ENCODE data around the gene BLOC1S2. TPM values are rescaled to one million over a fixed set of nuclear protein-coding genes. Genes with fewer than 3 reads are reported as not detected.
"Not testable (repeated sequence)": the region's sequence is repeated elsewhere in the genome, so short reads cannot be mapped to it uniquely, and the experiment has no call there.

BLOC1S2 gene
- total RNA-seq, 1 donor from 2014 or later, result 87.1 TPM

DNA sequence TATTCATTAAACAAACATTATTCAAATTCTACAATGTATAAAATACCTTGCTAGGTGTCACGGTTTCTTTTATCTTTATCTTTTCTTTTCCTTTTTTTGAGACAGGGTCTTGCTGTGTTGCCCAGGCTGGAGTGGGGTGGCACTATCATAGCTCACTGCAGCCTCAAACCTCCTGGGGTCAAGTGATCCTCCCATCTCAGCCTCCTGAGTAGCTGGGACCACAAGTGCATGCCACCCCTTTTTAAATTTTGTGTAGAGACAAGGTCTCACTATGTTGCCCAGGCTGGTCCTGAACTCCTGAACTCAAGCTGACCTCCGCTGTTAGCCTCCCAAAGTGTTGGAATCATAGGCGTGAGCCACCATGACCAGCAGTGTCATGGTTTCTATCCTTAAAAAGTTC is 17.9 kb upstream of the BLOC1S2 start:
- Histone ChIP-seq H3K79me2 (ENCODE audit: low read depth) (no peaks in the 10 kb centered on the region), H3K9ac (no peak overlapping the region), H3K4me3 (no peak overlapping the region), H3K9me3 (ENCODE audit: low read depth) (no peaks in the 10 kb centered on the region), H3K4me1 (no peaks in the 10 kb centered on the region), H3K27ac (no peak overlapping the region), H3F3A (ENCODE audit: low read depth) (no peaks in the 10 kb centered on the region), H4K20me1 (ENCODE audit: low read depth) (no peaks in the 10 kb centered on the region), H2AFZ (replicated peaks) (no peak overlapping the region), H3K27me3 (peaks cover 26% of the 10 kb centered on the region), H3K4me2 (no peak overlapping the region), H3K36me3 (no peaks in the 10 kb centered on the region)
- H3K9me3 Mint-ChIP-seq, result peaks cover 13% of the 10 kb centered on the region
- H3K27ac Mint-ChIP-seq, result no peak overlapping the region
- H3K4me3 Mint-ChIP-seq, result no peak overlapping the region
- TF ChIP-seq EZH2phosphoT487 (IDR thresholded peaks at IDR 0.05), result no peak
- no peak for DNase-seq (ENCODE audit: low spot score)
- H3K36me3 Mint-ChIP-seq, result peaks cover 3% of the 10 kb centered on the region
- H3K4me1 Mint-ChIP-seq, result peaks cover 23% of the 10 kb centered on the region
- peaks cover 11% of the 10 kb centered on the region for H3K27me3 Mint-ChIP-seq (ENCODE audit: insufficient read depth, low read depth)

DNA sequence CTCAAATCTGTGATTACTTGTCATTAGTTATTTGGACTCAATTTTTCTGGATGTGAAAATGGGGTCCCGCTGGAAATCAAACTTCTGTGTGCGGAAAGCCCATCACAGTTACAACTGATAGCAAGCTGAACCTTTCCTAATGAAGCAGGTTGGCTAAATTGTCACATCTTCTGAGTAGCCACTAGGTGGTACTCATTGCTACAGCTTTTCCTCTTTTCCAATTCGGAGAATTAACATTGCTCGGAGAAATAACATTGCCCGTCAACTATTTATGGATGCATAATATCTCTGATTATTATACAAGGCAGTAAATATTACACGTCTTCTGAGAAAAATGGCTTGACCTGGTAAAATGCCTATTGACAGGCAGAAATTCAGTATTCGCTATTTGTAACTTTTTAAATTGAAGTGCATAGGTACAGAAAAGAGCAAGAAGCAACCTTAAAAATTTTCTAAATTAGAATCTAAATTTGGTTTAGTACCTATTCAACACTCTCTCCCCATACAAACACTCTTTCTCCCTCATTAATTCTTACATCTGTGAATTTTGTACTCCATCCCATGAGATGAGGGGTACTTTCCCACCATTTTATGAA is 17.3 kb upstream of the BLOC1S2 start:
- H3K36me3 ChIP-seq, result no peaks in the 10 kb centered on the region
- H3K27ac ChIP-seq, result no peak overlapping the region
- H3K36me3 Mint-ChIP-seq, result peaks cover 3% of the 10 kb centered on the region
- no peak overlapping the region for H3K27ac Mint-ChIP-seq
- H3K4me3 Mint-ChIP-seq, result no peak overlapping the region
- H3K27me3 Mint-ChIP-seq (ENCODE audit: insufficient read depth, low read depth), result peaks cover 13% of the 10 kb centered on the region
- H3K4me1 ChIP-seq, result no peaks in the 10 kb centered on the region
- H3K4me3 ChIP-seq, result no peak overlapping the region
- no peak for TF ChIP-seq EZH2phosphoT487 (IDR thresholded peaks at IDR 0.05)
- TF ChIP-seq, protein P1, sequence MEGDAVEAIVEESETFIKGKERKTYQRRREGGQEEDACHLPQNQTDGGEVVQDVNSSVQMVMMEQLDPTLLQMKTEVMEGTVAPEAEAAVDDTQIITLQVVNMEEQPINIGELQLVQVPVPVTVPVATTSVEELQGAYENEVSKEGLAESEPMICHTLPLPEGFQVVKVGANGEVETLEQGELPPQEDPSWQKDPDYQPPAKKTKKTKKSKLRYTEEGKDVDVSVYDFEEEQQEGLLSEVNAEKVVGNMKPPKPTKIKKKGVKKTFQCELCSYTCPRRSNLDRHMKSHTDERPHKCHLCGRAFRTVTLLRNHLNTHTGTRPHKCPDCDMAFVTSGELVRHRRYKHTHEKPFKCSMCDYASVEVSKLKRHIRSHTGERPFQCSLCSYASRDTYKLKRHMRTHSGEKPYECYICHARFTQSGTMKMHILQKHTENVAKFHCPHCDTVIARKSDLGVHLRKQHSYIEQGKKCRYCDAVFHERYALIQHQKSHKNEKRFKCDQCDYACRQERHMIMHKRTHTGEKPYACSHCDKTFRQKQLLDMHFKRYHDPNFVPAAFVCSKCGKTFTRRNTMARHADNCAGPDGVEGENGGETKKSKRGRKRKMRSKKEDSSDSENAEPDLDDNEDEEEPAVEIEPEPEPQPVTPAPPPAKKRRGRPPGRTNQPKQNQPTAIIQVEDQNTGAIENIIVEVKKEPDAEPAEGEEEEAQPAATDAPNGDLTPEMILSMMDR (IDR thresholded peaks at IDR 0.05), result peak; percentile 73
- H3F3A ChIP-seq (ENCODE audit: low read depth), result no peaks in the 10 kb centered on the region
- no peaks in the 10 kb centered on the region for H3K9me3 ChIP-seq (ENCODE audit: low read depth)
- no peak overlapping the region for H3K4me2 ChIP-seq
- H3K9ac ChIP-seq, result no peak overlapping the region
- H3K9me3 Mint-ChIP-seq, result peaks cover 16% of the 10 kb centered on the region
- no peak overlapping the region for H2AFZ ChIP-seq (replicated peaks)
- peaks cover 27% of the 10 kb centered on the region for H3K4me1 Mint-ChIP-seq
- H3K79me2 ChIP-seq (ENCODE audit: low read depth), result no peaks in the 10 kb centered on the region
- no peaks in the 10 kb centered on the region for H4K20me1 ChIP-seq (ENCODE audit: low read depth)
- H3K27me3 ChIP-seq, result peaks cover 20% of the 10 kb centered on the region
- DNase-seq (ENCODE audit: low spot score), result peak; percentile 60

DNA sequence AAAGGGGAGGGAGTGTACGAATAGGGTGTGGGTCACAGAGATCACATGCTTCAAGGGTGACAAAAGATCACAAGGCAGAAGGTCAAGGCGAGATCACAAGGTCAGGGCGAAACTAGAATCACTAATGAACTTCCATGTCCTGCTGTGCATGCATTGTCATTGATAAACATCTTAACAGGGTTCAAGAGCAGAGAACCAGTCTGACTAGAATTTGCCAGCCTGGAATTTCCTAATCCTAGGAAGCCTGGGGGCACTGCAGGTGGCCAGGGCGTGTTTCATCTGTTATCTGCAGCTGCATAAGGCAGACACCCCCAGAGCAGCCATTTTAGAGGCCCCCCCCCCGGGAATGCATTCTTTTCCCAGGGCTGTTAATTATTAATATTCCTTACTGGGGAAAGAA is 14.6 kb upstream of the BLOC1S2 start:
- H3K27ac Mint-ChIP-seq, result peak overlapping the region; percentile 5
- H3K4me2 ChIP-seq; H3F3A ChIP-seq (ENCODE audit: low read depth); H3K9ac ChIP-seq; H2AFZ ChIP-seq (replicated peaks); H3K4me3 ChIP-seq; H3K36me3 ChIP-seq; DNase-seq (ENCODE audit: low spot score); H3K9me3 ChIP-seq (ENCODE audit: low read depth); H3K27ac ChIP-seq; H3K79me2 ChIP-seq (ENCODE audit: low read depth); H3K27me3 ChIP-seq; H3K4me1 ChIP-seq; H3K36me3 Mint-ChIP-seq; H4K20me1 ChIP-seq (ENCODE audit: low read depth): not testable (repeated sequence)
- peaks cover 20% of the 10 kb centered on the region for H3K27me3 Mint-ChIP-seq (ENCODE audit: insufficient read depth, low read depth)
- H3K4me3 Mint-ChIP-seq, result peak overlapping the region; percentile 15
- H3K4me1 Mint-ChIP-seq, result peaks cover 27% of the 10 kb centered on the region
- H3K9me3 Mint-ChIP-seq, result peaks cover 16% of the 10 kb centered on the region

DNA sequence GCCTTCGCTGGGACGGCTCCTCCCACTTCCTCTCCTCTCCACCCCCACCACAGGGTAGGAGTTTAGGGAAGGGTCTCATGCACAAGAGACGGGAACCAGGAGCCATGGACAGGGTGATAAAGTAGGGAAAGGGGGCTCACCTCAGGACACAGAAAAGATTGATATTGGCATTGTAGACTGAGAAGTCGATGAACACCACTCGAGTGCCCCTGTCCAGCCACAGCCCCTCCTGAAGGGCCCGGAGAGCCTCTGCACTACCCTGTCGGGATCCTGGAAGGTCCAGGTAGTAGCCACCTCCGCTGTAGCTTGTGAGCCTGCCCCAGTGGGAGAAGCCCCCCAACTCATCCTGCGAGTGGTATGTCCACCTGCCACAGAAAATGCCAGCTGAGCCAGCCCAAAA is 10.8 kb upstream of the BLOC1S2 start:
- Histone ChIP-seq H3K9ac (no peak overlapping the region), H3K4me2 (no peak overlapping the region), H3K36me3 (no peaks in the 10 kb centered on the region), H3K27ac (no peak overlapping the region), H4K20me1 (ENCODE audit: low read depth) (no peaks in the 10 kb centered on the region), H3K4me1 (no peaks in the 10 kb centered on the region), H2AFZ (replicated peaks) (no peak overlapping the region), H3K79me2 (ENCODE audit: low read depth) (no peaks in the 10 kb centered on the region), H3F3A (ENCODE audit: low read depth) (no peaks in the 10 kb centered on the region), H3K9me3 (ENCODE audit: low read depth) (no peaks in the 10 kb centered on the region), H3K4me3 (no peak overlapping the region), H3K27me3 (peaks cover 3% of the 10 kb centered on the region)
- TF ChIP-seq, protein P1 (IDR thresholded peaks at IDR 0.05), result no peak
- TF ChIP-seq EZH2 (IDR thresholded peaks at IDR 0.05) (no peak), EZH2phosphoT487 (IDR thresholded peaks at IDR 0.05) (no peak)
- peaks cover 29% of the 10 kb centered on the region for H3K27me3 Mint-ChIP-seq (ENCODE audit: insufficient read depth, low read depth)
- H3K4me1 Mint-ChIP-seq, result peaks cover 27% of the 10 kb centered on the region
- no peak for DNase-seq (ENCODE audit: low spot score)
- no peak overlapping the region for H3K27ac Mint-ChIP-seq
- peaks cover 3% of the 10 kb centered on the region for H3K36me3 Mint-ChIP-seq
- no peak overlapping the region for H3K4me3 Mint-ChIP-seq
- H3K9me3 Mint-ChIP-seq, result peaks cover 16% of the 10 kb centered on the region
